Activated naive CD4-positive, alpha-beta T cell treated with anti-CD3 and anti-CD28 coated beads, Interleukin-2, amount 50 U/mL, for 24 hours (primary cell): ENCODE measurements around the gene FGF19.
"Not testable (repeated sequence)": the region's sequence is repeated elsewhere in the genome, so short reads cannot be mapped to it uniquely, and the experiment has no call there.

ENCODE experiments used
- H3K27ac Mint-ChIP-seq: one replicate; pipeline ENCODE4 v1.8.0; 2021; ENCODE audit warnings: mild to moderate bottlenecking, mixed read lengths
- H3K27me3 Mint-ChIP-seq: one replicate; pipeline ENCODE4 v1.8.0; 2021; ENCODE audit warnings: mixed read lengths
- H3K36me3 Mint-ChIP-seq: one replicate; pipeline ENCODE4 v1.8.0; 2021; ENCODE audit warnings: mixed read lengths
- H3K4me1 Mint-ChIP-seq: one replicate; pipeline ENCODE4 v1.8.0; 2021; ENCODE audit warnings: mixed read lengths
- H3K4me3 Mint-ChIP-seq: one replicate; pipeline ENCODE4 v1.8.0; 2021; ENCODE audit warnings: mild to moderate bottlenecking, mixed read lengths
- H3K9me3 Mint-ChIP-seq: one replicate; pipeline ENCODE4 v1.8.0; 2021; ENCODE audit warnings: mixed read lengths

The FGF19 gene

GRCh38 chr11:69691463-69691862 lies 12.4 kb downstream of the FGF19 start:
- no peaks in the 10 kb centered on the region for H3K36me3 Mint-ChIP-seq
- H3K4me1 Mint-ChIP-seq = peaks cover 7% of the 10 kb centered on the region
- no peaks in the 10 kb centered on the region for H3K9me3 Mint-ChIP-seq
- no peak overlapping the region for H3K27ac Mint-ChIP-seq
- no peak overlapping the region for H3K4me3 Mint-ChIP-seq
- H3K27me3 Mint-ChIP-seq = peaks cover 35% of the 10 kb centered on the region

- H3K36me3 Mint-ChIP-seq = no peaks in the 10 kb centered on the region
- H3K27me3 Mint-ChIP-seq = peaks cover 31% of the 10 kb centered on the region
- no peak overlapping the region for H3K27ac Mint-ChIP-seq
- no peaks in the 10 kb centered on the region for H3K9me3 Mint-ChIP-seq
- H3K4me1 Mint-ChIP-seq = peaks cover 16% of the 10 kb centered on the region
- H3K4me3 Mint-ChIP-seq = no peak overlapping the region
Observed at GRCh38 chr11:69689484-69690319, 14.1 kb downstream of the FGF19 start.

- not testable (repeated sequence) for H3K36me3 Mint-ChIP-seq, H3K4me3 Mint-ChIP-seq, H3K9me3 Mint-ChIP-seq, H3K27ac Mint-ChIP-seq
- peaks cover 16% of the 10 kb centered on the region for H3K4me1 Mint-ChIP-seq
- H3K27me3 Mint-ChIP-seq = peaks cover 26% of the 10 kb centered on the region
Observed at GRCh38 chr11:69687969-69688771, 15.7 kb downstream of the FGF19 start.

GRCh38 chr11:69686856-69687255 lies 17.0 kb downstream of the FGF19 start:
- Mint-ChIP-seq H3K9me3 (no peaks in the 10 kb centered on the region), H3K4me1 (peaks cover 16% of the 10 kb centered on the region), H3K36me3 (no peaks in the 10 kb centered on the region), H3K27me3 (peaks cover 25% of the 10 kb centered on the region), H3K4me3 (no peak overlapping the region), H3K27ac (no peak overlapping the region)

GRCh38 chr11:69686452-69686851 lies 17.4 kb downstream of the FGF19 start:
- no peaks in the 10 kb centered on the region for H3K9me3 Mint-ChIP-seq
- H3K4me1 Mint-ChIP-seq = peaks cover 16% of the 10 kb centered on the region
- no peaks in the 10 kb centered on the region for H3K36me3 Mint-ChIP-seq
- no peak overlapping the region for H3K27ac Mint-ChIP-seq
- peak overlapping the region; percentile 61 for H3K4me3 Mint-ChIP-seq
- peaks cover 22% of the 10 kb centered on the region for H3K27me3 Mint-ChIP-seq

- Mint-ChIP-seq H3K36me3 (no peaks in the 10 kb centered on the region), H3K4me3 (peak overlapping the region; percentile 36), H3K4me1 (peaks cover 16% of the 10 kb centered on the region), H3K9me3 (no peaks in the 10 kb centered on the region), H3K27me3 (peaks cover 17% of the 10 kb centered on the region), H3K27ac (no peak overlapping the region)
Observed at GRCh38 chr11:69685348-69685747, 18.5 kb downstream of the FGF19 start.

GRCh38 chr11:69684651-69685050 lies 19.2 kb downstream of the FGF19 start:
- H3K4me1 Mint-ChIP-seq = peaks cover 12% of the 10 kb centered on the region
- no peak overlapping the region for H3K4me3 Mint-ChIP-seq
- H3K36me3 Mint-ChIP-seq = no peaks in the 10 kb centered on the region
- H3K27me3 Mint-ChIP-seq = peaks cover 14% of the 10 kb centered on the region
- H3K27ac Mint-ChIP-seq = no peak overlapping the region
- H3K9me3 Mint-ChIP-seq = no peaks in the 10 kb centered on the region

- no peak overlapping the region for H3K27ac Mint-ChIP-seq
- H3K4me1 Mint-ChIP-seq = peaks cover 9% of the 10 kb centered on the region
- H3K4me3 Mint-ChIP-seq = no peak overlapping the region
- H3K9me3 Mint-ChIP-seq = no peaks in the 10 kb centered on the region
- H3K27me3 Mint-ChIP-seq = peaks cover 7% of the 10 kb centered on the region
- no peaks in the 10 kb centered on the region for H3K36me3 Mint-ChIP-seq
Observed at GRCh38 chr11:69683764-69684333, 20.0 kb downstream of the FGF19 start.

GRCh38 chr11:69682681-69683326 lies 21.0 kb downstream of the FGF19 start:
- H3K36me3 Mint-ChIP-seq = no peaks in the 10 kb centered on the region
- no peak overlapping the region for H3K4me3 Mint-ChIP-seq
- peaks cover 9% of the 10 kb centered on the region for H3K4me1 Mint-ChIP-seq
- H3K27ac Mint-ChIP-seq = no peak overlapping the region
- peaks cover 4% of the 10 kb centered on the region for H3K27me3 Mint-ChIP-seq
- no peaks in the 10 kb centered on the region for H3K9me3 Mint-ChIP-seq

GRCh38 chr11:69682221-69682620 lies 21.6 kb downstream of the FGF19 start:
- no peak overlapping the region for H3K4me3 Mint-ChIP-seq
- no peaks in the 10 kb centered on the region for H3K36me3 Mint-ChIP-seq
- no peak overlapping the region for H3K27ac Mint-ChIP-seq
- peaks cover 1% of the 10 kb centered on the region for H3K27me3 Mint-ChIP-seq
- H3K4me1 Mint-ChIP-seq = peaks cover 9% of the 10 kb centered on the region
- H3K9me3 Mint-ChIP-seq = no peaks in the 10 kb centered on the region

- Mint-ChIP-seq H3K36me3 (no peaks in the 10 kb centered on the region), H3K4me3 (no peak overlapping the region), H3K27ac (no peak overlapping the region), H3K9me3 (no peaks in the 10 kb centered on the region), H3K27me3 (no peaks in the 10 kb centered on the region), H3K4me1 (peaks cover 3% of the 10 kb centered on the region)
Observed at GRCh38 chr11:69680688-69681087, 23.1 kb downstream of the FGF19 start.

- Mint-ChIP-seq H3K27ac (no peak overlapping the region), H3K27me3 (no peaks in the 10 kb centered on the region), H3K36me3 (peaks cover 3% of the 10 kb centered on the region), H3K9me3 (no peaks in the 10 kb centered on the region), H3K4me3 (no peak overlapping the region), H3K4me1 (peaks cover 20% of the 10 kb centered on the region)
Observed at GRCh38 chr11:69677749-69678148, 26.1 kb downstream of the FGF19 start.

- no peaks in the 10 kb centered on the region for H3K27me3 Mint-ChIP-seq
- H3K4me3 Mint-ChIP-seq = peak within 1 kb of the TSS; percentile 98
- H3K36me3 Mint-ChIP-seq = peaks cover 3% of the 10 kb centered on the region
- H3K27ac Mint-ChIP-seq = peak within 1 kb of the TSS; percentile 96
- H3K4me1 Mint-ChIP-seq = peaks cover 33% of the 10 kb centered on the region
- H3K9me3 Mint-ChIP-seq = no peaks in the 10 kb centered on the region
Observed at GRCh38 chr11:69674886-69675714, 28.7 kb downstream of the FGF19 start, which contains the start of gene LTO1. Gene LTO1 (minus strand): TSS chr11:69675353. CDS start chr11:69675239, 114 bp downstream.

GRCh38 chr11:69674267-69674885 lies 29.4 kb downstream of the FGF19 start:
- peak overlapping the region; percentile 86 for H3K27ac Mint-ChIP-seq
- peak overlapping the region; percentile 98 for H3K4me3 Mint-ChIP-seq
- H3K36me3 Mint-ChIP-seq = peaks cover 3% of the 10 kb centered on the region
- no peaks in the 10 kb centered on the region for H3K27me3 Mint-ChIP-seq
- peaks cover 35% of the 10 kb centered on the region for H3K4me1 Mint-ChIP-seq
- no peaks in the 10 kb centered on the region for H3K9me3 Mint-ChIP-seq
